ENCODE results near the gene CD8B.

DNA sequence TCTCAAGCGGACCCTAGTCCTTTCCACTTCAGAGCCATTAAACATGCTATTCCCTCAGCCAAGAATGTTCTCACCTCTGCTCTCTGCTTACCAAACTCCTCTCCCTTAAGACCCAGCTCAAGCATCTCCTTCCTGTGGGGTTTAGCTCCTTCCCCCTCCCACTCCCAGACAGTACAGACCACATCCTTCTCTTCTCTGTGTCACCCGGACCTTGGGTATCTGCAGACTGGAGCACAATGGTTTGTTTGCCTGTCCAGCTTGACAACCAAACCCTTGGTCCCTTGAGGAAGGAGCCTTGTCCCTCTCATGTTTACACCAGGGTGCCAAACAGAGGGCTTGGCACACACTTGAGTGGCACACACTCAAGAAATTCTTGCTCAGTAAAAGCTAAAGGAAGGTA is 66.8 kb downstream of the CD8B start:
- TF ChIP-seq CTCF (conservative IDR thresholded peaks at IDR 0.05; ENCODE audit: low read depth, low read length) (no peak), EZH2 (IDR thresholded peaks at IDR 0.05; ENCODE audit: borderline replicate concordance, low read depth, low read length, poor library complexity, severe bottlenecking) (no peak)
